H7 (cell line): ENCODE data around the gene FBXL7. TPM values are rescaled to one million over a fixed set of nuclear protein-coding genes. Genes with fewer than 3 reads are reported as not detected.

Source experiments
- DNase-seq: peaks from one replicate; pipeline ENCODE4 v3.0.0; 2012
- H3K27me3 ChIP-seq: 2 replicates; pipeline ENCODE4 v1.6.0; 2011; ENCODE audit warnings: mild to moderate bottlenecking, low read length; ENCODE audit not compliant: control insufficient read depth, insufficient read depth
- H3K36me3 ChIP-seq: replicated peaks from 2 replicates; pipeline ENCODE4 v1.5.1; 2011; ENCODE audit warnings: low read length; ENCODE audit not compliant: control insufficient read depth, insufficient read depth
- H3K4me3 ChIP-seq: 2 replicates; pipeline ENCODE4 v1.5.1; 2011; ENCODE audit warnings: low read depth, mild to moderate bottlenecking, control low read depth, low read length, moderate library complexity; ENCODE audit not compliant: insufficient read depth
- total RNA-seq: library from RNA; depleted of rRNA; stranded (reverse); fragments of >200 nt; shearing (Covaris generic); gene quantifications from 2 replicates; pipeline ENCODE4 v1.2.3, GENCODE V29; 2014; rRNA removed

FBXL7 gene
- total RNA-seq = 7.5 and 8.4 TPM in 2 replicates

DNA sequence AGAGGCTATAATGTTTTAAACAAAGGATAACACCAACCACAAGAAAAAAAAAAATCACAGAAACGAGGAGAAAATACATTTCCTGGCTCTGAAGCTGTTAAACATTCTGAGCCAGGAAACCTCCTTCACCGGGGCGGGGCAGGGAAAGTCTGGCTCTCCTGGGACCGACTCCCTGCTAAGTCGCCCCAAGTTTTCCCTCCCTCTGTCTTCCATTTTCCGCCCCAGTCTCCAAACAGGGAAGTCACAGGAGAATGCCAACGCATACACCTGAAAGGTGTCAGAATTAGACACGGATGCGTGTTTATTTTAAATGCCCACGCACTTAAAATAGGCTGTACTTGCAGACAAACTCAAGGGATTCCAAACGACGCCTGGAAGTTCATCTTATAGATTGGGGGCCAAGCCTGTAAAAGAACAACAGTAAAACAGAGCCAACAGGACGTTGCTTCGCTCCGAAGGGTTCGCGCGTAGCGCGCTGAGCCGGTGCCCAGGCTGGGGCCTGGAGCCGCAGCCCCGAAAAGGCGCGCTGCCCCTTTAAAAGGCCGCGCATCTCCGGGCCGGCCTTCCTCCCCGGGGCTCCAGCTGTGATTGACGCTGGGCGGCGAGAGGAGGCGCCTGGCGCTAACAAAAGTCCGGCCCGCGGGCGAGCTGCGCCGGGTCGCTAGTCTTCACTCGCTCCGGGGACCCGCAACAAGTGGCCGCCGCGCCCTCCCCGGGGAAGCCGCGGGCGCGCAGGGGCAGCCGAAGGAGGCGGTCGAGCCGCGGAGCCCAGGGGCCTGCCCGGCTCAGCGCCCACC lies at the start of gene FBXL7:
FBXL7 (plus strand) TSS at position 653 of the 797 bp plus-strand sequence.
- peak; percentile 87 for DNase-seq
- peaks cover 3% of the 10 kb centered on the region; the same call in 1 of the 2 replicates for H3K27me3 ChIP-seq
- no peaks in the 10 kb centered on the region for H3K36me3 ChIP-seq
- H3K4me3 ChIP-seq = peak within 1 kb of the TSS; percentile 76

- DNase-seq = no peak
- H3K36me3 ChIP-seq = no peaks in the 10 kb centered on the region
- no peak overlapping the region for H3K4me3 ChIP-seq
- no peaks in the 10 kb centered on the region for H3K27me3 ChIP-seq
These were observed 49.5 kb upstream of the FBXL7 start for GRCh38 chr5:15450473-15450872.

DNA sequence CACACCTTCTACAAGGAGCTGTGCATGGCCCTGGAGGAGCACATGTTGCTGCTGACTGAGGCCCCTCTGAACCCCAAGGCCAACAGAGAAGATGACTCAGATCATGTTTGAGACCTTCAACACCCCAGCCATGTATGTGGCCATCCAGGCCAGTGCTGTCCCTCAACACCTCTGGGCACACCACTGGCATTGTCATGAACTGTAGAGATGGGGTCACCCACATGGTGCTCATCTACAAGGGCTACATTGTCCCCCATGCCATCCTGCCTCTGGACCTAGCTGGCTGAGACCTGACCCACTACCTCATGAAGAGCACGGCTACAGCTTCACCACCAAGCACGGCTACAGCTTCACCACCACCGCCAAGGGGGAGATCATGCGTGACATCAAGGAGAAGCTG lies 49.0 kb upstream of the FBXL7 start:
- no peak for DNase-seq
- Histone ChIP-seq H3K4me3 (no peak overlapping the region), H3K36me3 (no peaks in the 10 kb centered on the region), H3K27me3 (no peaks in the 10 kb centered on the region)

GRCh38 chr5:15452030-15452429 lies 48.0 kb upstream of the FBXL7 start:
- H3K36me3 ChIP-seq = no peaks in the 10 kb centered on the region
- no peak for DNase-seq
- no peak overlapping the region for H3K4me3 ChIP-seq
- H3K27me3 ChIP-seq = no peaks in the 10 kb centered on the region

GRCh38 chr5:15452781-15453180 lies 47.2 kb upstream of the FBXL7 start:
- H3K36me3 ChIP-seq = no peaks in the 10 kb centered on the region
- H3K4me3 ChIP-seq = no peak overlapping the region
- DNase-seq = no peak
- H3K27me3 ChIP-seq = no peaks in the 10 kb centered on the region

- no peak for DNase-seq
- H3K27me3 ChIP-seq = no peaks in the 10 kb centered on the region
- no peak overlapping the region for H3K4me3 ChIP-seq
- H3K36me3 ChIP-seq = no peaks in the 10 kb centered on the region
These were observed 40.8 kb upstream of the FBXL7 start for GRCh38 chr5:15459200-15459599.

DNA sequence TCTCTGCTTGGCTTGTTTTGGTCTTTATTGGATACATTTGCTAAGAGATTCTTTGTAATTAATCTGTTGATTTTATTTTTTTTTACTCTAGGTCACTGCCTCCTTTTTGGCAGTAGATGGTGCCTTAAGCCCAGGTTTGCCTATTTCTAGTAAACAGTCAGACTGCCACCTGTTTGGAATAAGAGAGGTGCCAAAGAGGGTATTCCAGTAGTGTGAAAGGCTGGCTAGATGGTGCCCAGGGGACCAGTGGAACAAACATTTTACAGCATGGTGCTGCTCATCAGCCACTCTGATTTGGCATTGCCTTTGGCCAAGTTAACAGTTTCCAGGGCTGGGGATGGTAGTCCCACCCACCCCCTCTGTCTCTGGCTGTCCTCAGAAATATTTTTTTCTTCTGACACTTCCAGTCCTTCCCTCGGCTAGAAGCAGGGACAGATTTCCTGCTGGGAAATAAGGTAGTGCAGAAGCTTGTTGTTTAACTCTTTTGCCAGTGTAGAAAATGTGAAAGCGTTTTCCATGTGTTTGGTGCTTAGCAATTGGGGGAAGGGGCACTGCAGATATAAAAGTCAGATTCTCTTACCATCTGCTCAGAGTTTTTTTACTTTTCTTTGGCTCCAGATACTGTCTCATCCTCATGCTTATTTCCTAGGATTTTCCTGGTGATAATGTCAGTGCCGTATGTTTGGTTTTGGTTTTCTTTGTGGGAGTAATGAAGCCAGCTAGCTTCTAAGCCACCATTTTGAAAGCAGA lies 36.6 kb upstream of the FBXL7 start:
- Histone ChIP-seq H3K36me3 (no peaks in the 10 kb centered on the region), H3K4me3 (no peak overlapping the region), H3K27me3 (no peaks in the 10 kb centered on the region)
- DNase-seq = peak; percentile 42

DNA sequence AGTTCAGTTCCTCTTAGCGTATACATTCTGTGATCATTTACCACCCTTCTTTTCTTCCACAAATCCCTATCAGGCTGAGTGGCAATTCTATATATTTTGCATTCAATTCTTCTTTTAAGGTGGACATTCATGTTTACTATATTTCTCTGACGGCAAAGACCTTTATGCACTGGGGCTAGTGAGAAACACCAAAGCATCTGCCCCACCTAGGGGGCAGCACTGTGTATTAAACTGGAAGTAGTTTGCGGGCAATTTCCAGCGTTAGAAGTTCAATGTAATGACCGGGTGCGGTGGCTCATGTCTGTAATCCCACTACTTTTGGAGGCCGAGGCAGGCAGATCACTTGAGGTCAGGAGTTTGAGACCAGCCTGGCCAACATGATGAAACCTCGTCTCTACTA lies 27.9 kb upstream of the FBXL7 start:
- DNase-seq = peak; percentile 20
- H3K36me3 ChIP-seq = no peaks in the 10 kb centered on the region
- H3K4me3 ChIP-seq = no peak overlapping the region
- H3K27me3 ChIP-seq = no peaks in the 10 kb centered on the region

DNA sequence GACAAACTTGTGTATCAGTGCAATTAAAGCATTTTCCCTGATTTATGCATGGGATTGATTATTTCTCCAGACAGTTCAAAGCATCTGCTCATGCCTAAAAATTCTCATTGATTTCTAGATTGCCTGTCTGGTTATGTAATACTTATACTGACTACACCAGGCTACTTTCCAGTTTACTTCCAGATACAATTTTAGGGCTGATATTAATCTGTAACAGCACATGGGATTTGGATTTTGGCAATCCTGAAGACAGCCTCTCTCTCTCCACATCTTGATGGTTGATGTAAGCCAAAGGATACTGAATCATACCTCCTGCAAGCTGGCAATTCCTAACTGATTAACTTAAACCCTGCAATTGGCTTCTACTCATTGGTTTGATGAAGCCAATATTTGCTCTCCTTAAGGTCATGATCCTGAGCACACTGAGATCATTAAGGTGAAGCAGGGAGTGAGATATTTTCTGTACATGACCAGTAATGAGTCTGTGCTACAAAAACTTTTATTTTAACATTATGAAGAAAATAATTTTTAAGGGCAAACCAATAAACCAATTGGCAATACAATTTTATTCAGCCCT lies 25.7 kb upstream of the FBXL7 start:
- Histone ChIP-seq H3K4me3 (no peak overlapping the region), H3K27me3 (no peaks in the 10 kb centered on the region), H3K36me3 (no peaks in the 10 kb centered on the region)
- DNase-seq = no peak

DNA sequence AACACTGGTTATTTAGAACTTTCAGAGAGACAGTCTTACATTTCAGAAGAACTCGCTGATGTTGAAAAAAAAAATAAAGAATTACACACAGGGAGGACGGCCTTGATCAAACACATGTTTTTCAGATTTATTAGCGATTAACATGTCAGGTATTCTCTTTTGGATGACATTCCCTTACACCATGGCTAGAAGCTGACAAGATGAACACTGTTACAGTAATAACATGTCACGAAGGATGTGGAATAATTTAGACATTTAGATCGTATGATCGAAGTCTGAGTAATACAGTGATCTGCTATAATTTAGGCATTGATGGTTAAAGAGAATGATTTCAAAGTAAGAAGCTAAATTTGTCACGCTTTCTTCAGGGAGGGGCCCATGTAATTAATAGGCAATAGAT lies 24.6 kb upstream of the FBXL7 start:
- DNase-seq = no peak
- H3K36me3 ChIP-seq = no peaks in the 10 kb centered on the region
- no peaks in the 10 kb centered on the region for H3K27me3 ChIP-seq
- H3K4me3 ChIP-seq = no peak overlapping the region

GRCh38 chr5:15476977-15477376 lies 23.0 kb upstream of the FBXL7 start:
- H3K36me3 ChIP-seq = no peaks in the 10 kb centered on the region
- DNase-seq = no peak
- no peak overlapping the region for H3K4me3 ChIP-seq
- H3K27me3 ChIP-seq = no peaks in the 10 kb centered on the region

DNA sequence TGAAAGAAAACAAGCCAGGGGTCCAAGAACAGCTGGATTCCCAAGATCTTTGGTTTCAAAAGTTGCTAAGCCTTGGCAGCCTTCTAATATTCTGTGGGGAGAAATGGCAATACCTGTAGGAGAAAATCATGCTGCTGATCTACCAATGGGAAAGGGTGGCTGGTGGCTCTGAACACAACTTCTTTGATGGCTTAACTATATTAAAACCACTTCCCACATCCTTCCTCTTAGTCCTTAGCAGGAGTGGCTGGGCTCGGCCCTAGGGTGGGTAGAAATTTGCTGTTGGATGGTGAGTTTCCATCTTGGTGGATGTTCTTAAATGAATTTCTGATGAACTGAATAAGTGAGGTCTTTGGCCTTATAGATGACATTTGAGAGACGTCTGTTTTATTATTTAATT lies 19.5 kb upstream of the FBXL7 start:
- Histone ChIP-seq H3K36me3 (no peaks in the 10 kb centered on the region), H3K4me3 (no peak overlapping the region), H3K27me3 (no peaks in the 10 kb centered on the region)
- no peak for DNase-seq

- no peak overlapping the region for H3K4me3 ChIP-seq
- DNase-seq = no peak
- no peaks in the 10 kb centered on the region for H3K36me3 ChIP-seq
- no peaks in the 10 kb centered on the region for H3K27me3 ChIP-seq
These were observed 16.5 kb upstream of the FBXL7 start for GRCh38 chr5:15483351-15484097.

- Histone ChIP-seq H3K4me3 (no peak overlapping the region), H3K27me3 (no peaks in the 10 kb centered on the region), H3K36me3 (no peaks in the 10 kb centered on the region)
- no peak for DNase-seq
These were observed 12.8 kb upstream of the FBXL7 start for GRCh38 chr5:15487228-15487627.
